NB4 (cell line): ENCODE data around the gene HDGF.

Experiments
- MAX ChIP-seq: IDR thresholded peaks from 2 replicates; pipeline ENCODE4 v1.6.1; 2011; ENCODE audit warnings: low read depth, low read length
- MYC ChIP-seq: IDR thresholded peaks from 2 replicates; pipeline ENCODE4 v1.6.1; 2011; ENCODE audit warnings: low read depth, low read length
- POLR2A ChIP-seq: IDR thresholded peaks from 2 replicates; pipeline ENCODE4 v1.6.1; 2011; ENCODE audit warnings: mild to moderate bottlenecking; ENCODE audit not compliant: insufficient read length; ENCODE audit errors: extremely low read depth
- TF ChIP-seq, protein P1 (sequence below): IDR thresholded peaks from one replicate; pipeline ENCODE4 v1.5.1; 2012; ENCODE audit warnings: low read depth, low read length

DNA sequence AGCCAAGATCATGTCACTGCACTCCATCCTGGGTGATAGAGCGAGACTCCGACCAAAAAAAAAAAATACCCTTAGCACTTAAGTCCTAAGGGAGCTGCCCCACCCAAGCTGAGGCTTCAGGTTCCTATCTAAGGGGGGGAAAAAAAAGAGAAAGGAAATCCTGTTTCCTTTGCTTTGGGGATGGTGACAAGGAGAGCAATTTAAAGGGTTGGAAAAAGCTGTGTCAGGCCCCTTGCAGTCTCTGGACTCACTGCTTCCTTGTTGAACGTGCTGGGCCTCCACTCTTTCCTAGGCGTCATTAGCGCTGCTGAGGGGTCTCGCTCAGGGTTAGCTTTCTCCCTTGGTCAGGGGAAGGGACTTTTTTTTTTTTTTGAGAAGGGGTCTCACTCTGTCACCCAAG, 34.0 kb upstream of the HDGF start:
- no peak for TF ChIP-seq POLR2A
- TF ChIP-seq, protein P1, sequence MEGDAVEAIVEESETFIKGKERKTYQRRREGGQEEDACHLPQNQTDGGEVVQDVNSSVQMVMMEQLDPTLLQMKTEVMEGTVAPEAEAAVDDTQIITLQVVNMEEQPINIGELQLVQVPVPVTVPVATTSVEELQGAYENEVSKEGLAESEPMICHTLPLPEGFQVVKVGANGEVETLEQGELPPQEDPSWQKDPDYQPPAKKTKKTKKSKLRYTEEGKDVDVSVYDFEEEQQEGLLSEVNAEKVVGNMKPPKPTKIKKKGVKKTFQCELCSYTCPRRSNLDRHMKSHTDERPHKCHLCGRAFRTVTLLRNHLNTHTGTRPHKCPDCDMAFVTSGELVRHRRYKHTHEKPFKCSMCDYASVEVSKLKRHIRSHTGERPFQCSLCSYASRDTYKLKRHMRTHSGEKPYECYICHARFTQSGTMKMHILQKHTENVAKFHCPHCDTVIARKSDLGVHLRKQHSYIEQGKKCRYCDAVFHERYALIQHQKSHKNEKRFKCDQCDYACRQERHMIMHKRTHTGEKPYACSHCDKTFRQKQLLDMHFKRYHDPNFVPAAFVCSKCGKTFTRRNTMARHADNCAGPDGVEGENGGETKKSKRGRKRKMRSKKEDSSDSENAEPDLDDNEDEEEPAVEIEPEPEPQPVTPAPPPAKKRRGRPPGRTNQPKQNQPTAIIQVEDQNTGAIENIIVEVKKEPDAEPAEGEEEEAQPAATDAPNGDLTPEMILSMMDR, result no peak
- TF ChIP-seq MYC, result no peak
- no peak for TF ChIP-seq MAX
